Eye (tissue), 1 donor: ENCODE measurements around the gene MSMB.

ENCODE experiments used
- DNase-seq: peaks from one replicate; pipeline ENCODE4 v3.0.0-alpha.2; 2015

The MSMB gene

GRCh38 chr10:46031648-46032532 is 14.2 kb downstream of the MSMB start:
- no peak for DNase-seq

GRCh38 chr10:46030091-46030937 is 15.8 kb downstream of the MSMB start, which contains the start of gene NCOA4:
Gene NCOA4 (minus strand): TSS chr10:46030623. CDS start chr10:46016680, 13,943 bp downstream.
- DNase-seq: peak; percentile 99

GRCh38 chr10:46029461-46030030 is 16.5 kb downstream of the MSMB start:
- no peak for DNase-seq

- DNase-seq: peak; percentile 57
Observed at GRCh38 chr10:46028584-46029460, 17.2 kb downstream of the MSMB start.

GRCh38 chr10:46026106-46026505 is 20.0 kb downstream of the MSMB start:
- DNase-seq: no peak

- DNase-seq: no peak
Observed at GRCh38 chr10:46025406-46025805, 20.7 kb downstream of the MSMB start.

GRCh38 chr10:46024948-46025347 is 21.1 kb downstream of the MSMB start:
- DNase-seq: no peak

GRCh38 chr10:46022978-46023702 is 22.9 kb downstream of the MSMB start:
- DNase-seq: peak; percentile 88

- DNase-seq: no peak
Observed at GRCh38 chr10:46020344-46020657, 25.8 kb downstream of the MSMB start.

- no peak for DNase-seq
Observed at GRCh38 chr10:46019569-46020343, 26.3 kb downstream of the MSMB start.

- no peak for DNase-seq
Observed at GRCh38 chr10:46019177-46019528, 26.9 kb downstream of the MSMB start.

GRCh38 chr10:46018453-46019176 is 27.5 kb downstream of the MSMB start:
- DNase-seq: no peak

GRCh38 chr10:46017733-46018132 is 28.3 kb downstream of the MSMB start:
- DNase-seq: no peak

- DNase-seq: no peak
Observed at GRCh38 chr10:46016811-46017210, 29.3 kb downstream of the MSMB start.

- DNase-seq: no peak
Observed at GRCh38 chr10:46016190-46016589, 29.9 kb downstream of the MSMB start.

- no peak for DNase-seq
Observed at GRCh38 chr10:46014683-46015405, 31.2 kb downstream of the MSMB start.

- DNase-seq: no peak
Observed at GRCh38 chr10:46014206-46014605, 31.9 kb downstream of the MSMB start.

GRCh38 chr10:46012746-46013145 is 33.3 kb downstream of the MSMB start:
- no peak for DNase-seq

GRCh38 chr10:46006219-46006618 is 39.9 kb downstream of the MSMB start:
- no peak for DNase-seq

GRCh38 chr10:46005383-46005782 is 40.7 kb downstream of the MSMB start:
- DNase-seq: no peak
